Stimulated activated CD8-positive, alpha-beta memory T cell treated with anti-CD3 and anti-CD28 coated beads, Interleukin-15, amount 100 ng/mL, for 48 hours (primary cell): ENCODE measurements around the gene ARHGAP26.

Experiments used
- DNase-seq, 2 donors: peaks; one replicate each; pipeline ENCODE4 v3.0.0-alpha.2; 2020; ENCODE audit warnings: low read depth in 2 of 2

Gene ARHGAP26

GRCh38 chr5:142874540-142874939, 104.4 kb downstream of the ARHGAP26 start:
- no peak for DNase-seq

GRCh38 chr5:142875936-142876335, 105.8 kb downstream of the ARHGAP26 start:
- DNase-seq, result no peak

- no peak for DNase-seq
Observed at GRCh38 chr5:142876817-142877216, 106.6 kb downstream of the ARHGAP26 start.

GRCh38 chr5:142878111-142878510, 107.9 kb downstream of the ARHGAP26 start:
- DNase-seq, result no peak

GRCh38 chr5:142878638-142879037, 108.5 kb downstream of the ARHGAP26 start:
- no peak for DNase-seq

GRCh38 chr5:142881076-142881783, 111.1 kb downstream of the ARHGAP26 start:
- no peak for DNase-seq

- no peak for DNase-seq
Observed at GRCh38 chr5:142881784-142882126, 111.6 kb downstream of the ARHGAP26 start.

- no peak for DNase-seq
Observed at GRCh38 chr5:142883025-142883424, 112.8 kb downstream of the ARHGAP26 start.

GRCh38 chr5:142883438-142883837, 113.3 kb downstream of the ARHGAP26 start:
- no peak for DNase-seq

GRCh38 chr5:142884029-142884428, 113.9 kb downstream of the ARHGAP26 start:
- no peak for DNase-seq

GRCh38 chr5:142886211-142886610, 116.0 kb downstream of the ARHGAP26 start:
- no peak for DNase-seq

- DNase-seq, result no peak
Observed at GRCh38 chr5:142886956-142887355, 116.8 kb downstream of the ARHGAP26 start.

- no peak for DNase-seq
Observed at GRCh38 chr5:142888469-142889085, 118.4 kb downstream of the ARHGAP26 start.

- no peak for DNase-seq
Observed at GRCh38 chr5:142892021-142892420, 121.8 kb downstream of the ARHGAP26 start.

- DNase-seq, result no peak
Observed at GRCh38 chr5:142894315-142894714, 124.1 kb downstream of the ARHGAP26 start.

GRCh38 chr5:142894749-142895148, 124.6 kb downstream of the ARHGAP26 start:
- no peak for DNase-seq

GRCh38 chr5:142896325-142897007, 126.3 kb downstream of the ARHGAP26 start:
- DNase-seq, result no peak

GRCh38 chr5:142897328-142897727, 127.2 kb downstream of the ARHGAP26 start:
- DNase-seq, result no peak

- no peak for DNase-seq
Observed at GRCh38 chr5:142900927-142901326, 130.8 kb downstream of the ARHGAP26 start.

- DNase-seq, result no peak
Observed at GRCh38 chr5:142901476-142902185, 131.5 kb downstream of the ARHGAP26 start.

- no peak for DNase-seq
Observed at GRCh38 chr5:142902186-142902965, 132.2 kb downstream of the ARHGAP26 start.

- DNase-seq, result no peak
Observed at GRCh38 chr5:142904416-142904815, 134.2 kb downstream of the ARHGAP26 start.
